Cerebellar cortex (tissue), 1 donor: ENCODE data around the gene SLC17A2.

ENCODE experiments used
- DNase-seq: peaks from one replicate; pipeline ENCODE4 v3.0.0-alpha.2; 2015; ENCODE audit warnings: low spot score

Gene SLC17A2

GRCh38 chr6:25883991-25884390, 46.5 kb downstream of the SLC17A2 start:
- DNase-seq: no peak

GRCh38 chr6:25883536-25883935, 47.0 kb downstream of the SLC17A2 start:
- no peak for DNase-seq

- no peak for DNase-seq
Observed at GRCh38 chr6:25882051-25882496, 48.4 kb downstream of the SLC17A2 start.

GRCh38 chr6:25880601-25881000, 49.9 kb downstream of the SLC17A2 start:
- no peak for DNase-seq

GRCh38 chr6:25878721-25879322, 51.7 kb downstream of the SLC17A2 start:
- DNase-seq: no peak

GRCh38 chr6:25875926-25876602, 54.4 kb downstream of the SLC17A2 start:
- no peak for DNase-seq

- no peak for DNase-seq
Observed at GRCh38 chr6:25875563-25875905, 55.0 kb downstream of the SLC17A2 start.

GRCh38 chr6:25874822-25875562, 55.5 kb downstream of the SLC17A2 start:
- no peak for DNase-seq

GRCh38 chr6:25874118-25874517, 56.4 kb downstream of the SLC17A2 start, which contains the start of gene SLC17A3:
SLC17A3 (minus strand) TSS chr6:25874243; CDS start chr6:25868387, 5,856 bp downstream.
- DNase-seq: no peak

GRCh38 chr6:25872814-25873213, 57.7 kb downstream of the SLC17A2 start:
- no peak for DNase-seq

- no peak for DNase-seq
Observed at GRCh38 chr6:25869840-25870239, 60.7 kb downstream of the SLC17A2 start.

- no peak for DNase-seq
Observed at GRCh38 chr6:25868436-25869183, 61.9 kb downstream of the SLC17A2 start.

- no peak for DNase-seq
Observed at GRCh38 chr6:25866011-25866410, 64.5 kb downstream of the SLC17A2 start.

- DNase-seq: no peak
Observed at GRCh38 chr6:25863360-25863759, 67.1 kb downstream of the SLC17A2 start.
